Breast epithelium (tissue), 4 donors: ENCODE measurements around the gene KLF3. TPM values are rescaled to one million over a fixed set of nuclear protein-coding genes. Genes with fewer than 3 reads are reported as not detected.

Experiments
- DNase-seq, 2 donors: peaks; one replicate each; pipeline ENCODE4 v3.0.0-alpha.2; 2019; ENCODE audit warnings: low spot score in 2 of 2
- H3K27ac ChIP-seq, 2 donors: fragments of 200-600 bp; sonication (generic) in 1 of 2; one replicate each; pipeline ENCODE4 v1.5.1; 2016 to 2019; ENCODE audit warnings: mild to moderate bottlenecking in 1 of 2
- H3K27me3 ChIP-seq, 2 donors: fragments of 200-600 bp; sonication (generic) in 1 of 2; one replicate each; pipeline versions ENCODE4 v1.5.1 to v1.6.0; 2017 to 2019; ENCODE audit warnings: control low read depth in 1 of 2, mild to moderate bottlenecking in 1 of 2
- H3K36me3 ChIP-seq: fragments of 200-600 bp; one replicate; pipeline ENCODE4 v1.5.1; 2019
- H3K4me1 ChIP-seq, 2 donors: fragments of 200-600 bp; sonication (generic); one replicate each; pipeline ENCODE4 v1.5.1; 2016 to 2019; ENCODE audit warnings: control low read depth in 1 of 2
- H3K4me3 ChIP-seq, 3 donors: fragments of 200-600 bp; sonication (generic); 1 replicate in 2 of 3; 2 replicates in 1 of 3; pipeline ENCODE4 v1.5.1; 2016 to 2019; ENCODE audit warnings: mild to moderate bottlenecking in 3 of 3, moderate library complexity in 2 of 3
- H3K9me3 ChIP-seq, 2 donors: fragments of 200-600 bp; sonication (generic) in 1 of 2; one replicate each; pipeline ENCODE4 v1.5.1; 2016 to 2019; ENCODE audit warnings: control low read depth in 1 of 2
- CTCF ChIP-seq, 3 donors: fragments of 450-650 bp; IDR thresholded peaks; one replicate each; pipeline ENCODE4 v1.5.1; 2016 to 2017; ENCODE audit warnings: antibody characterized with exemption in 3 of 3, mild to moderate bottlenecking in 3 of 3, moderate library complexity in 3 of 3
- POLR2A ChIP-seq: fragments of 450-650 bp; IDR thresholded peaks from one replicate; pipeline ENCODE4 v1.6.1; 2016; ENCODE audit warnings: antibody characterized with exemption, mild to moderate bottlenecking, moderate library complexity
- POLR2AphosphoS5 ChIP-seq, 3 donors: sonication (generic); formaldehyde crosslinking; IDR thresholded peaks; one replicate each; pipeline ENCODE4 v1.6.1; 2017; ENCODE audit warnings: antibody characterized with exemption in 3 of 3
- intact Hi-C: fragments of 100-400 bp; cut with DNase I; formaldehyde crosslinking; loops from one replicate; pipeline ENCODE4 v1.15.1; 2023; ENCODE audit warnings: low total_unique reads
- total RNA-seq, 3 donors: library from RNA; depleted of rRNA; stranded (reverse); fragments of >200 nt; gene quantifications; one replicate each; pipeline ENCODE4 v1.1.0, GENCODE V29; 2016

KLF3 gene
- total RNA-seq, 3 donors from 2014 or later, result 33.4 to 48.5 (median 36.0) TPM

GRCh38 chr4:38665551-38666411 is 1.8 kb downstream of the KLF3 start:
- Histone ChIP-seq H3K4me1 (peaks cover 0 to 26% of the 10 kb centered on the region in 2 donors), H3K27ac (peak overlapping the region; percentile 98 to 99)

GRCh38 chr4:38666766-38667084 is 2.7 kb downstream of the KLF3 start:
- Histone ChIP-seq H3K27me3 (no peaks in the 10 kb centered on the region), H3K9me3 (no peaks in the 10 kb centered on the region), H3K4me1 (peaks cover 0 to 35% of the 10 kb centered on the region in 2 donors), H3K36me3 (no peaks in the 10 kb centered on the region), H3K27ac (peak overlapping the region; percentile 95 to 98), H3K4me3 (peak overlapping the region; percentile 83 to 98 (median 95))
- no peak for DNase-seq
- no peak for TF ChIP-seq POLR2AphosphoS5 (IDR thresholded peaks at IDR 0.05)
- no peak for TF ChIP-seq CTCF (IDR thresholded peaks at IDR 0.05)
- intact Hi-C loops, result no loop called here

More at GRCh38 chr4:38665551-38666411, 1.8 kb downstream of the KLF3 start:
- Histone ChIP-seq H3K4me3 (peak overlapping the region; percentile 83 to 98 (median 95)), H3K36me3 (no peaks in the 10 kb centered on the region), H3K27me3 (no peaks in the 10 kb centered on the region), H3K9me3 (no peaks in the 10 kb centered on the region)
- TF ChIP-seq CTCF (IDR thresholded peaks at IDR 0.05) (no peak), POLR2A (no peak), POLR2AphosphoS5 (IDR thresholded peaks at IDR 0.05) (no peak)
- intact Hi-C loops, result no loop called here
- DNase-seq, result no peak

- Histone ChIP-seq H3K4me3 (peak overlapping the region; percentile 83 to 98 (median 95)), H3K27me3 (no peaks in the 10 kb centered on the region), H3K4me1 (peaks cover 2 to 41% of the 10 kb centered on the region in 2 donors), H3K27ac (peak overlapping the region; percentile 95 to 98), H3K9me3 (no peaks in the 10 kb centered on the region), H3K36me3 (no peaks in the 10 kb centered on the region)
- TF ChIP-seq POLR2A, result peak; percentile 26
- TF ChIP-seq POLR2AphosphoS5 (IDR thresholded peaks at IDR 0.05), result peak; percentile 64 to 90 (median 71)
- no peak for TF ChIP-seq CTCF (IDR thresholded peaks at IDR 0.05)
- DNase-seq, result peak in 1 of 2 donors; percentile 82
- intact Hi-C loops, result no loop called here
Measured at GRCh38 chr4:38667085-38667893, 3.3 kb downstream of the KLF3 start.

GRCh38 chr4:38668203-38668971 is 4.4 kb downstream of the KLF3 start:
- TF ChIP-seq CTCF (IDR thresholded peaks at IDR 0.05) (no peak), POLR2A (no peak), POLR2AphosphoS5 (IDR thresholded peaks at IDR 0.05) (no peak)
- Histone ChIP-seq H3K4me3 (no peak overlapping the region), H3K27ac (peak overlapping the region in 1 of 2 donors; percentile 98), H3K4me1 (peaks cover 11 to 50% of the 10 kb centered on the region in 2 donors), H3K27me3 (no peaks in the 10 kb centered on the region), H3K36me3 (no peaks in the 10 kb centered on the region), H3K9me3 (no peaks in the 10 kb centered on the region)
- no peak for DNase-seq
- intact Hi-C loops, result no loop called here
